Glomerular visceral epithelial cell (primary cell): ENCODE data around the gene NIM1K.
"Not testable (repeated sequence)": the region's sequence is repeated elsewhere in the genome, so short reads cannot be mapped to it uniquely, and the experiment has no call there.

Experiments
- DNase-seq: peaks from one replicate; pipeline ENCODE4 v3.0.0-alpha.2; 2016; ENCODE audit errors: extremely low spot score

NIM1K gene

DNA sequence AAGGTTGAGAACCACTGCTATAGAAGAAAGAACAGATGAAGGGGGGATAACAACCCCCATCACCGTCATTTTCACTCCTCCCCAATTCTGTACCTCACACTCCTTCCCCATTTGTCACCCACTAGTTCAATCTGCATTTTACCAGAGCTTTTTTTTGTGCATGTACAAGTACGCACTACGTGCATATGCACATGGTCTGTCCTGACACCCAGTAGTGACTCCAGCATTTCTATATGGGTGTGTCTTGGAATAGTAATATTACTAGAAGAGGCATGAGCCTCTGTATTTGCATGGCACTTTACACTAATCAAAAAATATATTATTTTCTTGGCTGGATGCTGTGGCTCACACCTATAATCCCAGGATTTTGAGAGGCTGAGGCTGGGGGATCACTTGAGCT lies 38.7 kb downstream of the NIM1K start:
- no peak for DNase-seq

- peak; percentile 21 for DNase-seq
Observed at GRCh38 chr5:43231977-43232376, 40.0 kb downstream of the NIM1K start.

- no peak for DNase-seq
Observed at GRCh38 chr5:43232943-43233833, 41.2 kb downstream of the NIM1K start.

DNA sequence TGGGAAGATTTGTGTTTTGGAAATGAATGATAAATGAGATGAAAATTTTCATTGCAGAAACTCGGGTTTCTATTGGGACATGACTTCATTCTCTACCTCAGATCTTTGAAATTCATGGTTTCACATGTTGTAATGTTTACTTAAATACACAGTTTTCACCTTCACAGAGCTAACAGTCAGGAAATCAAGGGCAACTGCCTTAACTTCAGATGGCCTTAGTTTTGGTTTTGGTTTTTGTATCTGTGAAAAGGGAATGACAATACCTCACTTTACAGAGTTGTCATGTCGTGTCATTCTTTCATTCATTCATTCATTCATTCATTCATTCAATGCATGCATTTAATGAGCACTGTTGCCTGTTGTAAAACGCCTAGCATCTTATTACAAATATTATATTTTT lies 41.9 kb downstream of the NIM1K start:
- DNase-seq, result no peak

DNA sequence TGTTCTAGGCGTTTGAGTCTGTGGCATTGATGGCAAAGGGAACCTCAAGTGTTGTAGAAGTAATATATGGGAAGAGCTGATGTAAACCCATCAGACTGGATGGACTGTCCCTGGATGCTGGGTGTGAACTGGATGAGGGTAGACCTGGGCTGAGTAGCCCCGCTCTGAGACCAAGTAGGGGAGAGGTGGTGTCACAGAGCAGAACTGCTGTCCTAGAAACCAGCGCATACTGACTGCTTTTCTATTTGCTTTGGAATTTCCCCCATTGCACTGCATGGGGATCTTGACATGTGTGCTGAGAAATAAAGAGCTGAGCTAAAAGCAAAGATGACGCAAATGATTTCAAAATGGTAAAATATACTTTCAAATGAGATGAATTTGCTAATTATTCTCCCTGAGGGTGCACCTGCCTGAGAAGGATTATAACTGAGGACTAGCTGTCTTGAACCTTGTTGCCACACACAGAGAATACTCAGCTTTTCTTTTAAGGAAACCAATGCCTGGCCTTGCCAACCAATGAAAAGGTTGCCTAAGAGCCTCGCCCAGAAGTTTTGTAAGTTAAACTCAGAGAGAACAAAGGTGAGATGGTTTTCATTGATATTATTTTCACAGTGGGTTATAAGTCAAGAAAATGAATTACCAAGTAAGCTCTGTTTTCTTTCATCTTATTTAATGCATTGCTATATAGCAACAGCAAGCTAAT lies 44.8 kb downstream of the NIM1K start:
- no peak for DNase-seq

- no peak for DNase-seq
Observed at GRCh38 chr5:43242196-43242595, 50.2 kb downstream of the NIM1K start.

- DNase-seq, result no peak
Observed at GRCh38 chr5:43243270-43243669, 51.2 kb downstream of the NIM1K start.

GRCh38 chr5:43244823-43245565 lies 53.0 kb downstream of the NIM1K start:
- DNase-seq, result no peak

- DNase-seq, result no peak
Observed at GRCh38 chr5:43245724-43246385, 53.8 kb downstream of the NIM1K start.

- DNase-seq, result no peak
Observed at GRCh38 chr5:43251754-43252153, 59.7 kb downstream of the NIM1K start.

- DNase-seq, result no peak
Observed at GRCh38 chr5:43255704-43256103, 63.7 kb downstream of the NIM1K start.

DNA sequence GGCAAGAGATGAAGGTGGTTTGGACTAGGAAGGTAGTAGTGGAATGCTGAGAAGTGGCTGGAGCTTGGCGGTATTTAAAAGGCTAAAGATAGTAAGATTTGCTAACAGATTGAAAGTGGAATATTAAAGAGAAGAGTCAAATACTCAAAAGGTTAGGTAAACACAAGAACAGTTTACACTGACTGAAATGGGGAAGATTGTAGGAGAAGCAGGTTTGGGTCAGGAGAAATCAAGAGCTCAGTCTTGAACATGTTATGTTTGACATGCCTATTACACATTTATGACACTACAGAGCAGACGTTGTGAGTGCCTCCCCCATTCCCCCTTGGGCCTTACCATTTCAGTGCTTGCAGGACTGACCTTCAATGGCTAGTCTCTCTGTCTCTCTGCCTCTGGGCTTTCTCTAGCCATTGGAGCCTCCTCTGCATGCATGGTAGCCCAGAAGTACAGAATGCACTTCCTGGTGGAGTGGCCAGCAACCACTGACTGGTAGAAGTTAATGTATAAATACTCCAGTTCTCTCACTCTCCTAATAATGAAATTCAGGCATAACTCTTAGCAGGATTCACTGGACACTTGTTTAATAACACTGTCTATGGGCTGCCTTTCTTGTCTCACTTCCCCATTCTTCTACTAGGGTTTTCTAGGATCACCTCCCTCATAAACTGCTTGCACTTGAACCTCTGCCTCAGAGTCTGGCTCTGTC lies 64.4 kb downstream of the NIM1K start:
- peak; percentile 16 for DNase-seq

DNA sequence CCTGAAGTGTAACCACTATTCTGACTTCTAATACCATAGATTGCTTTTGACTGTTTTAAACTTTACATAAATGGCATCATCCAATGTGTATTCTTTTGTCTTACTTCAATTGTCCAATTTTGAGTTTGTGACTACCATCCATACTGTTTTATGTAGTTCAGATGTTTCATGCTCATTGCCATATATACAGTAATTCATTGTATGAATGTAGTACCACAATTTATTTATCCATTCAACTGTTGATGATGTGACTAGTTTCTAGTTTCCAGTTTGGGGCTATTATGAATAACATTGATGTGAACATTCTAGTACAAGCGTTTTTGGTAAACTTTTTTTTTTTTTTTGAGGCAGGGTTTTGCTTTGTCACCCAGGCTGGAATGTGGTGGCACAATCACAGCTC lies 66.1 kb downstream of the NIM1K start:
- no peak for DNase-seq

- DNase-seq, result not testable (repeated sequence)
Observed at GRCh38 chr5:43262269-43262668, 70.2 kb downstream of the NIM1K start.

DNA sequence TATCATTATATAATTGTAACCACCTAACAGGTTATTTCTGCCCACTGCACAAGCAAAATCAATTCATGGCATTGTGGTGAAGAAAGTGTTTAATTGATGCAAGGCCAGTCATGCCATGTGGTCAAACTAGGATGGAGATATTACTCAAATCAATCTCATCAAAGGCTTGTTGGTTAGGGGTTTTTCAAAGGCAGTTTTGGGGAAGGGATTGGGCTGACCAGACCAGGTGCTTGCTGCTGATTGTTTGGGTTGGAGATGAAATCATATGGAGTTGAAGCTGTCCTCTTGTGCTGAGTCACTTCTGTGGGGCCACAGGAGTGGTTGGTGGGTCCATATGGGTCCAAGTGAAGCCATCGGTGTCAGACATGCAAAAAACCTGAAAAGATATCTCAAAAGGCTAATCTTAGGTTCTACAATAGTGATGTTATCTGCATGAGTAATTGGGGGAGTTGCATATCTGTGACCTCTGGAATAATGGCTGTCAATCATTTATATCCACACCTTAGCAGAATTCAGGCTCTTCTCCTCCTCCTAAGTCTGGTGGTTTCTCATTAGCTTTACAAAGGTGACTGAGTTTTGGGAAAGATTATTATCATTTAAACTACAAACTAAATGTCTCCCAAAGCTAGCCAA lies 76.3 kb downstream of the NIM1K start:
- DNase-seq, result no peak

- no peak for DNase-seq
Observed at GRCh38 chr5:43270645-43271044, 78.6 kb downstream of the NIM1K start.

DNA sequence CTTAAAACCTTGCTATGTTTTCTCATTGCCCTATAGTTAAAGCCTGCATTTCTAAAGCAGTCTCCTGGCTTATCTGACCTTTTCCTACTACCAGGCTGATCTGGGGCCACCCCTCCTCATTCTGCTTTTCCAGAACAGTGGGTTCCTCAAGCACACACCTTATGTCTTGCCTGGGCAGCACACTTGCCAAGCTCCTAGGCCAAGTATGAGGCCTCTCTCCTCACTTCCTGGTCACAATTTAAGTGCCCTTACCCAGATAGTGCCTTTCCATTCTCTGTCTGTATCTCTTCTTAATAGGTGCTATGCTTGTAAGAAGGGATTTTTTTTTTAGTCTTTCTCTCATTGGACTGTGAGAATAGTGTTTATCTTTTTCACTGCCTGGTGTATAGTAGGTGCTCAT lies 81.5 kb downstream of the NIM1K start:
- DNase-seq, result no peak

DNA sequence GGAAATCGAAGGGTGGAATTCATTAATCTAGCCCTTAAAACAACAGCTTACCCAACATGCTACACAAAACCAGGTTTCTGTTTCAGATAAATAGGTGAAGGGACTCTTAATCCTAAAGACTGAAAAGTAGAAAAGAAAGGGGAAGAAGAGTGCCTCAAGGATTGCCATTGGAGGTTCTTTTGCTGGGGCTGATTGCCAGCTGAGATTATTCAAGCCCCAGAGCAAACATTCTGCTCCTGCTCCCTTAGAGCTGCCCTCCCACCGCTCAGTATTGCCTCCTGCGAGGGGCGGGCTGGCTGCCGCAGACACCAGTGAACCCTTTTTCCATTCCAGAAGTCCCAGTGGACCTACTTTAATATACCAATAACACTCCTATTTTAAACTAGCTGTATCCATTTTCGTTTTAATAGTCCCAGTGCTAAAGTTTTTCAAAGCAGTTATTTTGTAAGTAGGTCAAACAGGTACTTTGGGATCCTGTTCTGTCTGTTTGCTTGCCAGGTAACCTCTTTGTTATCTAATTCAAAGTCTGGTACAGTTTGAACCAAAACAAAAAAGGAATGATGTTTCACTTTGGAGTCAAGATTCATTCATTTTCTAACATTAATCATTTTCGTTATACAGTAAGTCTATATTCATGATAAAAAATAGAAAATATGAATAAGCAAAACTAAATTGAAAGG lies 82.5 kb downstream of the NIM1K start:
- no peak for DNase-seq

DNA sequence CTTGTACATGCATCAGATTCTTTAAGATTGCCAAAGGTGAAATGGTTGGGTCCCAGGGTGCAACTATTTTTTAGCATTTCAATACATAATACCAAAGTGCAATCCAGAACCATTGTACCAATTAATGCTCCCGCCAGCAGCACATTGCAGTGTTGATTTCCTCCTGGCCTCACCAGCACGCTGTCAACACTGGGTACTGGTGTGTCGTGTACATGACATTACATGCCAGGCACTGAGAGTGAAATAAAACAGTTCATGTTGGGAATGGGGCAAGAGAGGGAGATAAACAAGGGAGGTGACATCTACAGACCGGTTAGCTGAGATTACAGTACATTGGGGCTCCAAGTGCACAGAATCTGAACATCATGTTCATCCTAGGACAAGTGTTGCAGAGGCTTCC lies 83.4 kb downstream of the NIM1K start:
- no peak for DNase-seq

GRCh38 chr5:43279548-43280274 lies 87.7 kb downstream of the NIM1K start:
- no peak for DNase-seq
